K562 (cell line): Measurements from ENCODE around the gene GNB2. TPM values are rescaled to one million over a fixed set of nuclear protein-coding genes. Genes with fewer than 3 reads are reported as not detected.
A peak's percentile ranks its signal among the peaks of the same experiment; 100 is the strongest.

Experiments
- BRD9 ChIP-seq: fragments of 450-650 bp; IDR thresholded peaks from 2 replicates; pipeline ENCODE4 v1.6.1; 2018; ENCODE audit warnings: low read depth; ENCODE audit not compliant: partially characterized antibody
- CEBPB ChIP-seq: fragments of 450-650 bp; IDR thresholded peaks from 2 replicates; pipeline ENCODE4 v1.6.1; 2016; ENCODE audit warnings: missing genetic modification characterization, missing compliant biosample characterization
- DIDO1 ChIP-seq: fragments of 450-650 bp; IDR thresholded peaks from 2 replicates; pipeline ENCODE4 v1.6.1; 2016; ENCODE audit warnings: low read depth, missing biosample characterization, missing genetic modification characterization
- EHMT2 ChIP-seq: fragments of 450-650 bp; IDR thresholded peaks from 2 replicates; pipeline ENCODE4 v1.6.1; 2018; ENCODE audit warnings: antibody characterized with exemption
- LARP7 ChIP-seq: fragments of 450-650 bp; IDR thresholded peaks from 2 replicates; pipeline ENCODE4 v1.6.1; 2016
- TAF15 ChIP-seq: fragments of 200-400 bp; formaldehyde crosslinking; IDR thresholded peaks from 2 replicates; pipeline ENCODE4 v1.6.1; 2017; ENCODE audit warnings: mild to moderate bottlenecking, low read depth, low read length, moderate library complexity
- TGIF2 ChIP-seq: sonication (generic); formaldehyde crosslinking; IDR thresholded peaks from 2 replicates; pipeline ENCODE4 v1.8.1; 2022; ENCODE audit warnings: mild to moderate bottlenecking, missing genetic modification reagents, moderate library complexity
- TRIM28 ChIP-seq: fragments of 450-650 bp; IDR thresholded peaks from 2 replicates; pipeline ENCODE4 v1.6.1; 2017
- ZNF174 ChIP-seq: fragments of 250-450 bp; sonication (Bioruptor Pico); IDR thresholded peaks from 2 replicates; pipeline ENCODE4 v1.4.0; 2020; ENCODE audit warnings: mild to moderate bottlenecking
- ZNF311 ChIP-seq: fragments of 250-450 bp; sonication (Bioruptor Pico); IDR thresholded peaks from 2 replicates; pipeline ENCODE4 v1.4.0; 2020; ENCODE audit warnings: mild to moderate bottlenecking, moderate library complexity
- polyA plus RNA-seq, 8 experiments: library from polyadenylated mRNA; depleted of rRNA in 4 of 8; stranded (reverse) in 5 of 8; unstranded in 3 of 8; fragments of >200 nt; fragmentation: Nextera tagmentation in 2 of 8; fragmentation: Illumina TruSeq in 1 of 8; extraction: Ambion mirVana in 2 of 8; extraction: Trizol in 1 of 8; gene quantifications; 2 replicates each; pipeline versions ENCODE4 v1.2.1 to v1.2.3, GENCODE V29; 2011 to 2014; ENCODE audit warnings: inconsistent platforms in 1 of 8, missing spikeins in 1 of 8
- total RNA-seq, 7 experiments: library from RNA; depleted of rRNA in 6 of 7; stranded (reverse); fragments of >200 nt in 6 of 7; fragmentation: Illumina TruSeq in 2 of 7; extraction: Trizol in 2 of 7; gene quantifications; 2 replicates each; pipeline versions ENCODE4 v1.2.1 to v1.2.3, GENCODE V29; 2011 to 2021; ENCODE audit warnings: low replicate concordance in 1 of 7
- TF ChIP-seq, protein P1 (sequence below): fragments of 200-800 bp; sonication (Bioruptor generic); IDR thresholded peaks from 2 replicates; pipeline ENCODE4 v1.6.1; 2016; ENCODE audit warnings: missing genetic modification characterization, missing compliant biosample characterization
- TF ChIP-seq, protein P2 (sequence below), 2 experiments: fragments of 450-650 bp in 1 of 2; sonication (generic) in 1 of 2; formaldehyde crosslinking in 1 of 2; IDR thresholded peaks in 1 of 2; conservative IDR thresholded peaks in 1 of 2; 2 replicates each; pipeline versions ENCODE4 v1.6.1 to v1.8.1; 2016 to 2023; ENCODE audit warnings: mild to moderate bottlenecking in 2 of 2, moderate library complexity in 2 of 2, inconsistent platforms in 1 of 2, missing genetic modification reagents in 1 of 2
- TF ChIP-seq, protein P3 (sequence below): fragments of 450-650 bp; IDR thresholded peaks from 2 replicates; pipeline ENCODE4 v1.6.1; 2018; ENCODE audit not compliant: partially characterized antibody
- TF ChIP-seq, protein P4 (sequence below): fragments of 450-650 bp; conservative IDR thresholded peaks from 2 replicates; pipeline ENCODE4 v1.6.1; 2016; ENCODE audit warnings: missing genetic modification characterization, low read depth, mild to moderate bottlenecking, missing compliant biosample characterization, moderate library complexity
- TF ChIP-seq, protein P5 (sequence below): sonication (generic); formaldehyde crosslinking; IDR thresholded peaks from 2 replicates; pipeline ENCODE4 v1.8.1; 2023; ENCODE audit warnings: mild to moderate bottlenecking, missing genetic modification reagents

GNB2 gene
- total and polyA plus RNA-seq, 9 of the 15 experiments (the other 6 are each of a cell fraction or from before 2014, with no cell fraction given), result 0.65 to 320 (median 104) TPM

DNA sequence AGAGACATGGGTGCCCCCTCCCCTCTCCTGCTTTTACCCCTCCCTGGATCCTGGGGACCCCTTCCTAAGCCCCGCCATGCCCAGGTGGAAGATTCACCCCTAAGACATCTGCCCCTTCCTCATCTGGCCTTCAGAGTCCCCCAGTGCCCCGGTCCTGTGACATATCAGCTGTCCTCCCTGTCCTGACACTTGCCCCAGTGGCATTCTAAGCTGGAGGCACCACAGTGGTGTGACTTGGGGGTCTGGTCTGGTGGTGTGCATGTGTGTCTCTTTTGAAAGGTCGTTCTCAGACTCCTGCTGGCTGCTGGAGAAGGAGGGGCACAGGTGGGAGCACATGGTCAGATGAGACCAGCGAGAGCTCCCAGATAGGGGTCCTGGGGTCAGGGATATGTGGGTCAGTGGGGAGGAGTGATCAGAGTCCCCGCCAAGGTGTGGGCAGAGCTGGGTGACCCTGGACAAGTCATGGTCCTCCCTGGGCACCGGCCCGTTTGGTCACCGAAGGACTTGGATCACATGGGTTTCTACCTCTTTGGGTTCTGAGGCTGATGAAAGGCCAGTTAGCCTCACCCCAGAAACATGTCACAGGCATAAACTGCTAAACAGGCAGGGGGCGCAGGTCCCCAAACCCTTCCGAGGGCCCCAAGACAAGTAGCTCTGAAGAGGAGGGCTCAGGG, 31.5 kb upstream of the GNB2 start (continued):
- TF ChIP-seq, protein P1, sequence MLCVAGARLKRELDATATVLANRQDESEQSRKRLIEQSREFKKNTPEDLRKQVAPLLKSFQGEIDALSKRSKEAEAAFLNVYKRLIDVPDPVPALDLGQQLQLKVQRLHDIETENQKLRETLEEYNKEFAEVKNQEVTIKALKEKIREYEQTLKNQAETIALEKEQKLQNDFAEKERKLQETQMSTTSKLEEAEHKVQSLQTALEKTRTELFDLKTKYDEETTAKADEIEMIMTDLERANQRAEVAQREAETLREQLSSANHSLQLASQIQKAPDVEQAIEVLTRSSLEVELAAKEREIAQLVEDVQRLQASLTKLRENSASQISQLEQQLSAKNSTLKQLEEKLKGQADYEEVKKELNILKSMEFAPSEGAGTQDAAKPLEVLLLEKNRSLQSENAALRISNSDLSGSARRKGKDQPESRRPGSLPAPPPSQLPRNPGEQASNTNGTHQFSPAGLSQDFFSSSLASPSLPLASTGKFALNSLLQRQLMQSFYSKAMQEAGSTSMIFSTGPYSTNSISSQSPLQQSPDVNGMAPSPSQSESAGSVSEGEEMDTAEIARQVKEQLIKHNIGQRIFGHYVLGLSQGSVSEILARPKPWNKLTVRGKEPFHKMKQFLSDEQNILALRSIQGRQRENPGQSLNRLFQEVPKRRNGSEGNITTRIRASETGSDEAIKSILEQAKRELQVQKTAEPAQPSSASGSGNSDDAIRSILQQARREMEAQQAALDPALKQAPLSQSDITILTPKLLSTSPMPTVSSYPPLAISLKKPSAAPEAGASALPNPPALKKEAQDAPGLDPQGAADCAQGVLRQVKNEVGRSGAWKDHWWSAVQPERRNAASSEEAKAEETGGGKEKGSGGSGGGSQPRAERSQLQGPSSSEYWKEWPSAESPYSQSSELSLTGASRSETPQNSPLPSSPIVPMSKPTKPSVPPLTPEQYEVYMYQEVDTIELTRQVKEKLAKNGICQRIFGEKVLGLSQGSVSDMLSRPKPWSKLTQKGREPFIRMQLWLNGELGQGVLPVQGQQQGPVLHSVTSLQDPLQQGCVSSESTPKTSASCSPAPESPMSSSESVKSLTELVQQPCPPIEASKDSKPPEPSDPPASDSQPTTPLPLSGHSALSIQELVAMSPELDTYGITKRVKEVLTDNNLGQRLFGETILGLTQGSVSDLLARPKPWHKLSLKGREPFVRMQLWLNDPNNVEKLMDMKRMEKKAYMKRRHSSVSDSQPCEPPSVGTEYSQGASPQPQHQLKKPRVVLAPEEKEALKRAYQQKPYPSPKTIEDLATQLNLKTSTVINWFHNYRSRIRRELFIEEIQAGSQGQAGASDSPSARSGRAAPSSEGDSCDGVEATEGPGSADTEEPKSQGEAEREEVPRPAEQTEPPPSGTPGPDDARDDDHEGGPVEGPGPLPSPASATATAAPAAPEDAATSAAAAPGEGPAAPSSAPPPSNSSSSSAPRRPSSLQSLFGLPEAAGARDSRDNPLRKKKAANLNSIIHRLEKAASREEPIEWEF, result no peak
- TF ChIP-seq LARP7, result no peak
- no peak for TF ChIP-seq TRIM28
- TF ChIP-seq DIDO1 (tag), result no peak
- TF ChIP-seq TGIF2 (CRISPR knock-in tag), result no peak
- TF ChIP-seq TAF15, result no peak
- TF ChIP-seq, protein P2, sequence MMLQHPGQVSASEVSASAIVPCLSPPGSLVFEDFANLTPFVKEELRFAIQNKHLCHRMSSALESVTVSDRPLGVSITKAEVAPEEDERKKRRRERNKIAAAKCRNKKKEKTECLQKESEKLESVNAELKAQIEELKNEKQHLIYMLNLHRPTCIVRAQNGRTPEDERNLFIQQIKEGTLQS (IDR thresholded peaks at IDR 0.05), result no peak
- TF ChIP-seq, protein P2 (CRISPR knock-in tag; conservative IDR thresholded peaks at IDR 0.05), result 0 out of 2 replicates have a peak, but pooled peaks have one; percentile 23
- TF ChIP-seq, protein P3, sequence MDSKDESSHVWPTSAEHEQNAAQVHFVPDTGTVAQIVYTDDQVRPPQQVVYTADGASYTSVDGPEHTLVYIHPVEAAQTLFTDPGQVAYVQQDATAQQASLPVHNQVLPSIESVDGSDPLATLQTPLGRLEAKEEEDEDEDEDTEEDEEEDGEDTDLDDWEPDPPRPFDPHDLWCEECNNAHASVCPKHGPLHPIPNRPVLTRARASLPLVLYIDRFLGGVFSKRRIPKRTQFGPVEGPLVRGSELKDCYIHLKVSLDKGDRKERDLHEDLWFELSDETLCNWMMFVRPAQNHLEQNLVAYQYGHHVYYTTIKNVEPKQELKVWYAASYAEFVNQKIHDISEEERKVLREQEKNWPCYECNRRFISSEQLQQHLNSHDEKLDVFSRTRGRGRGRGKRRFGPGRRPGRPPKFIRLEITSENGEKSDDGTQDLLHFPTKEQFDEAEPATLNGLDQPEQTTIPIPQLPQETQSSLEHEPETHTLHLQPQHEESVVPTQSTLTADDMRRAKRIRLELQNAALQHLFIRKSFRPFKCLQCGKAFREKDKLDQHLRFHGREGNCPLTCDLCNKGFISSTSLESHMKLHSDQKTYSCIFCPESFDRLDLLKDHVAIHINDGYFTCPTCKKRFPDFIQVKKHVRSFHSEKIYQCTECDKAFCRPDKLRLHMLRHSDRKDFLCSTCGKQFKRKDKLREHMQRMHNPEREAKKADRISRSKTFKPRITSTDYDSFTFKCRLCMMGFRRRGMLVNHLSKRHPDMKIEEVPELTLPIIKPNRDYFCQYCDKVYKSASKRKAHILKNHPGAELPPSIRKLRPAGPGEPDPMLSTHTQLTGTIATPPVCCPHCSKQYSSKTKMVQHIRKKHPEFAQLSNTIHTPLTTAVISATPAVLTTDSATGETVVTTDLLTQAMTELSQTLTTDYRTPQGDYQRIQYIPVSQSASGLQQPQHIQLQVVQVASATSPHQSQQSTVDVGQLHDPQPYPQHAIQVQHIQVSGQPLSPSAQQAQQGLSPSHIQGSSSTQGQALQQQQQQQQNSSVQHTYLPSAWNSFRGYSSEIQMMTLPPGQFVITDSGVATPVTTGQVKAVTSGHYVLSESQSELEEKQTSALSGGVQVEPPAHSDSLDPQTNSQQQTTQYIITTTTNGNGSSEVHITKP, result no peak
- no peak for TF ChIP-seq ZNF174 (CRISPR knock-in tag)
- TF ChIP-seq, protein P4, sequence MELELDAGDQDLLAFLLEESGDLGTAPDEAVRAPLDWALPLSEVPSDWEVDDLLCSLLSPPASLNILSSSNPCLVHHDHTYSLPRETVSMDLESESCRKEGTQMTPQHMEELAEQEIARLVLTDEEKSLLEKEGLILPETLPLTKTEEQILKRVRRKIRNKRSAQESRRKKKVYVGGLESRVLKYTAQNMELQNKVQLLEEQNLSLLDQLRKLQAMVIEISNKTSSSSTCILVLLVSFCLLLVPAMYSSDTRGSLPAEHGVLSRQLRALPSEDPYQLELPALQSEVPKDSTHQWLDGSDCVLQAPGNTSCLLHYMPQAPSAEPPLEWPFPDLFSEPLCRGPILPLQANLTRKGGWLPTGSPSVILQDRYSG (tag), result 0 out of 2 replicates have a peak, but pooled peaks have one; percentile 38
- TF ChIP-seq CEBPB (tag), result no peak
- TF ChIP-seq, protein P5, sequence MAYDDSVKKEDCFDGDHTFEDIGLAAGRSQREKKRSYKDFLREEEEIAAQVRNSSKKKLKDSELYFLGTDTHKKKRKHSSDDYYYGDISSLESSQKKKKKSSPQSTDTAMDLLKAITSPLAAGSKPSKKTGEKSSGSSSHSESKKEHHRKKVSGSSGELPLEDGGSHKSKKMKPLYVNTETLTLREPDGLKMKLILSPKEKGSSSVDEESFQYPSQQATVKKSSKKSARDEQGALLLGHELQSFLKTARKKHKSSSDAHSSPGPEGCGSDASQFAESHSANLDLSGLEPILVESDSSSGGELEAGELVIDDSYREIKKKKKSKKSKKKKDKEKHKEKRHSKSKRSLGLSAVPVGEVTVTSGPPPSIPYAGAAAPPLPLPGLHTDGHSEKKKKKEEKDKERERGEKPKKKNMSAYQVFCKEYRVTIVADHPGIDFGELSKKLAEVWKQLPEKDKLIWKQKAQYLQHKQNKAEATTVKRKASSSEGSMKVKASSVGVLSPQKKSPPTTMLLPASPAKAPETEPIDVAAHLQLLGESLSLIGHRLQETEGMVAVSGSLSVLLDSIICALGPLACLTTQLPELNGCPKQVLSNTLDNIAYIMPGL (CRISPR knock-in tag), result no peak
- no peak for TF ChIP-seq BRD9
- no peak for TF ChIP-seq EHMT2
- no peak for TF ChIP-seq ZNF311
